CD4-positive, alpha-beta T cell treated with Interleukin-12 subunit alpha and Interleukin-12 subunit beta, for 1 hour (primary cell): ENCODE measurements around the gene HOXC12.
A peak's percentile ranks its signal among the peaks of the same experiment; 100 is the strongest.

Experiments
- DNase-seq: peaks from one replicate; pipeline ENCODE4 v3.0.0-alpha.2; 2020

Gene HOXC12

GRCh38 chr12:53973236-53974042 lies 18.7 kb downstream of the HOXC12 start:
- no peak for DNase-seq

- DNase-seq, result peak; percentile 41
Observed at GRCh38 chr12:53974084-53975063, 19.7 kb downstream of the HOXC12 start, which contains the start of gene HOTAIR. HOTAIR (minus strand) TSS chr12:53974954.

GRCh38 chr12:53975064-53975471 lies 20.4 kb downstream of the HOXC12 start:
- DNase-seq, result no peak

- DNase-seq, result no peak
Observed at GRCh38 chr12:53975479-53976152, 20.9 kb downstream of the HOXC12 start.

GRCh38 chr12:53976172-53976822 lies 21.6 kb downstream of the HOXC12 start:
- no peak for DNase-seq

- DNase-seq, result no peak
Observed at GRCh38 chr12:53976823-53977595, 22.3 kb downstream of the HOXC12 start.

GRCh38 chr12:53977596-53978445 lies 23.1 kb downstream of the HOXC12 start:
- DNase-seq, result no peak

GRCh38 chr12:53978477-53979356 lies 24.0 kb downstream of the HOXC12 start:
- no peak for DNase-seq

GRCh38 chr12:53980104-53980801 lies 25.6 kb downstream of the HOXC12 start:
- DNase-seq, result no peak

GRCh38 chr12:53980802-53981496 lies 26.2 kb downstream of the HOXC12 start:
- DNase-seq, result no peak

GRCh38 chr12:53981634-53982565 lies 27.2 kb downstream of the HOXC12 start:
- no peak for DNase-seq

GRCh38 chr12:53982648-53983567 lies 28.2 kb downstream of the HOXC12 start:
- no peak for DNase-seq

- DNase-seq, result no peak
Observed at GRCh38 chr12:53983568-53983949, 28.9 kb downstream of the HOXC12 start.

GRCh38 chr12:53983950-53984572 lies 29.4 kb downstream of the HOXC12 start:
- DNase-seq, result no peak

- peak; percentile 74 for DNase-seq
Observed at GRCh38 chr12:53984901-53985691, 30.4 kb downstream of the HOXC12 start, which contains the start of gene HOXC10. HOXC10 (plus strand) TSS chr12:53985146; CDS start chr12:53985260, 114 bp downstream.
